Measurements from ENCODE around the gene TOMM6.

- TF ChIP-seq, protein P1, sequence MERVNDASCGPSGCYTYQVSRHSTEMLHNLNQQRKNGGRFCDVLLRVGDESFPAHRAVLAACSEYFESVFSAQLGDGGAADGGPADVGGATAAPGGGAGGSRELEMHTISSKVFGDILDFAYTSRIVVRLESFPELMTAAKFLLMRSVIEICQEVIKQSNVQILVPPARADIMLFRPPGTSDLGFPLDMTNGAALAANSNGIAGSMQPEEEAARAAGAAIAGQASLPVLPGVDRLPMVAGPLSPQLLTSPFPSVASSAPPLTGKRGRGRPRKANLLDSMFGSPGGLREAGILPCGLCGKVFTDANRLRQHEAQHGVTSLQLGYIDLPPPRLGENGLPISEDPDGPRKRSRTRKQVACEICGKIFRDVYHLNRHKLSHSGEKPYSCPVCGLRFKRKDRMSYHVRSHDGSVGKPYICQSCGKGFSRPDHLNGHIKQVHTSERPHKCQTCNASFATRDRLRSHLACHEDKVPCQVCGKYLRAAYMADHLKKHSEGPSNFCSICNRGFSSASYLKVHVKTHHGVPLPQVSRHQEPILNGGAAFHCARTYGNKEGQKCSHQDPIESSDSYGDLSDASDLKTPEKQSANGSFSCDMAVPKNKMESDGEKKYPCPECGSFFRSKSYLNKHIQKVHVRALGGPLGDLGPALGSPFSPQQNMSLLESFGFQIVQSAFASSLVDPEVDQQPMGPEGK (CRISPR knock-in tag; IDR thresholded peaks at IDR 0.05; ENCODE audit: borderline replicate concordance): no peak
- TF ChIP-seq CSDC2 (CRISPR knock-in tag; IDR thresholded peaks at IDR 0.05) (no peak), ZFP30 (CRISPR knock-in tag; IDR thresholded peaks at IDR 0.05) (no peak), SNAI2 (CRISPR knock-in tag; IDR thresholded peaks at IDR 0.05) (no peak), TCF4 (CRISPR knock-in tag; IDR thresholded peaks at IDR 0.05; ENCODE audit: borderline replicate concordance) (no peak), ARNTL (CRISPR knock-in tag; IDR thresholded peaks at IDR 0.05; ENCODE audit: borderline replicate concordance, low read depth) (no peak), RARB (CRISPR knock-in tag; IDR thresholded peaks at IDR 0.05) (no peak), BACH2 (CRISPR knock-in tag; IDR thresholded peaks at IDR 0.05; ENCODE audit: borderline replicate concordance) (no peak), ESRRG (CRISPR knock-in tag; IDR thresholded peaks at IDR 0.05) (no peak), GLIS3 (CRISPR knock-in tag; IDR thresholded peaks at IDR 0.05) (no peak), TOX (CRISPR knock-in tag; IDR thresholded peaks at IDR 0.05; ENCODE audit: borderline replicate concordance) (no peak)
- TF ChIP-seq, protein P2, sequence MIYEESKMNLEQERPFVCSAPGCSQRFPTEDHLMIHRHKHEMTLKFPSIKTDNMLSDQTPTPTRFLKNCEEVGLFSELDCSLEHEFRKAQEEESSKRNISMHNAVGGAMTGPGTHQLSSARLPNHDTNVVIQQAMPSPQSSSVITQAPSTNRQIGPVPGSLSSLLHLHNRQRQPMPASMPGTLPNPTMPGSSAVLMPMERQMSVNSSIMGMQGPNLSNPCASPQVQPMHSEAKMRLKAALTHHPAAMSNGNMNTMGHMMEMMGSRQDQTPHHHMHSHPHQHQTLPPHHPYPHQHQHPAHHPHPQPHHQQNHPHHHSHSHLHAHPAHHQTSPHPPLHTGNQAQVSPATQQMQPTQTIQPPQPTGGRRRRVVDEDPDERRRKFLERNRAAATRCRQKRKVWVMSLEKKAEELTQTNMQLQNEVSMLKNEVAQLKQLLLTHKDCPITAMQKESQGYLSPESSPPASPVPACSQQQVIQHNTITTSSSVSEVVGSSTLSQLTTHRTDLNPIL (CRISPR knock-in tag; IDR thresholded peaks at IDR 0.05; ENCODE audit: low read depth): no peak
- TF ChIP-seq, protein P3, sequence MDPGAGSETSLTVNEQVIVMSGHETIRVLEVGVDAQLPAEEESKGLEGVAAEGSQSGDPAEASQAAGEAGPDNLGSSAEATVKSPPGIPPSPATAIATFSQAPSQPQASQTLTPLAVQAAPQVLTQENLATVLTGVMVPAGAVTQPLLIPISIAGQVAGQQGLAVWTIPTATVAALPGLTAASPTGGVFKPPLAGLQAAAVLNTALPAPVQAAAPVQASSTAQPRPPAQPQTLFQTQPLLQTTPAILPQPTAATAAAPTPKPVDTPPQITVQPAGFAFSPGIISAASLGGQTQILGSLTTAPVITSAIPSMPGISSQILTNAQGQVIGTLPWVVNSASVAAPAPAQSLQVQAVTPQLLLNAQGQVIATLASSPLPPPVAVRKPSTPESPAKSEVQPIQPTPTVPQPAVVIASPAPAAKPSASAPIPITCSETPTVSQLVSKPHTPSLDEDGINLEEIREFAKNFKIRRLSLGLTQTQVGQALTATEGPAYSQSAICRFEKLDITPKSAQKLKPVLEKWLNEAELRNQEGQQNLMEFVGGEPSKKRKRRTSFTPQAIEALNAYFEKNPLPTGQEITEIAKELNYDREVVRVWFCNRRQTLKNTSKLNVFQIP (CRISPR knock-in tag; IDR thresholded peaks at IDR 0.05; ENCODE audit: borderline replicate concordance, low read depth): no peak
- TF ChIP-seq, protein P4, sequence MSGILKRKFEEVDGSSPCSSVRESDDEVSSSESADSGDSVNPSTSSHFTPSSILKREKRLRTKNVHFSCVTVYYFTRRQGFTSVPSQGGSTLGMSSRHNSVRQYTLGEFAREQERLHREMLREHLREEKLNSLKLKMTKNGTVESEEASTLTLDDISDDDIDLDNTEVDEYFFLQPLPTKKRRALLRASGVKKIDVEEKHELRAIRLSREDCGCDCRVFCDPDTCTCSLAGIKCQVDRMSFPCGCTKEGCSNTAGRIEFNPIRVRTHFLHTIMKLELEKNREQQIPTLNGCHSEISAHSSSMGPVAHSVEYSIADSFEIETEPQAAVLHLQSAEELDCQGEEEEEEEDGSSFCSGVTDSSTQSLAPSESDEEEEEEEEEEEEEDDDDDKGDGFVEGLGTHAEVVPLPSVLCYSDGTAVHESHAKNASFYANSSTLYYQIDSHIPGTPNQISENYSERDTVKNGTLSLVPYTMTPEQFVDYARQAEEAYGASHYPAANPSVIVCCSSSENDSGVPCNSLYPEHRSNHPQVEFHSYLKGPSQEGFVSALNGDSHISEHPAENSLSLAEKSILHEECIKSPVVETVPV (CRISPR knock-in tag; IDR thresholded peaks at IDR 0.05): no peak
These were observed 48.6 kb downstream of the TOMM6 start for GRCh38 chr6:41836022-41836659.

Measured in SK-N-SH treated with all-trans-retinoic acid at 6 μM for 48 hours (cell line).